Fibroblast of pulmonary artery (primary cell): Measurements from ENCODE around the gene HSP90AA1.

Source experiments
- DNase-seq: peaks from one replicate; pipeline ENCODE4 v3.0.0-alpha.2; 2010; ENCODE audit warnings: low read depth
- H3K4me3 ChIP-seq: replicated peaks from 2 replicates; pipeline ENCODE4 v1.5.1; 2011; ENCODE audit warnings: low read depth, mild to moderate bottlenecking, control low read depth, low read length, moderate library complexity
- CTCF ChIP-seq: IDR thresholded peaks from 2 replicates; pipeline ENCODE4 v1.5.1; 2011; ENCODE audit warnings: mild to moderate bottlenecking, control low read depth, low read length, inconsistent platforms; ENCODE audit errors: missing control alignments

The HSP90AA1 gene

GRCh38 chr14:102055181-102055901 lies 31.5 kb downstream of the HSP90AA1 start:
- DNase-seq = peak; percentile 60
- H3K4me3 ChIP-seq = no peak overlapping the region
- TF ChIP-seq CTCF = no peak

GRCh38 chr14:102052522-102052921 lies 34.3 kb downstream of the HSP90AA1 start:
- DNase-seq = no peak
- no peak overlapping the region for H3K4me3 ChIP-seq
- no peak for TF ChIP-seq CTCF

- no peak overlapping the region for H3K4me3 ChIP-seq
- TF ChIP-seq CTCF = no peak
- DNase-seq = no peak
Measured at GRCh38 chr14:102050625-102051024, 36.2 kb downstream of the HSP90AA1 start.

GRCh38 chr14:102050026-102050405 lies 36.8 kb downstream of the HSP90AA1 start:
- no peak overlapping the region for H3K4me3 ChIP-seq
- no peak for TF ChIP-seq CTCF
- DNase-seq = no peak

- H3K4me3 ChIP-seq = no peak overlapping the region
- TF ChIP-seq CTCF = no peak
- no peak for DNase-seq
Measured at GRCh38 chr14:102049258-102050025, 37.4 kb downstream of the HSP90AA1 start.

- no peak overlapping the region for H3K4me3 ChIP-seq
- no peak for TF ChIP-seq CTCF
- no peak for DNase-seq
Measured at GRCh38 chr14:102047808-102048540, 38.9 kb downstream of the HSP90AA1 start.
